ENCODE measurements around the gene UBAP2. TPM values are rescaled to one million over a fixed set of nuclear protein-coding genes. Genes with fewer than 3 reads are reported as not detected.

UBAP2 gene
- total RNA-seq, 1 donor: 33.7 TPM

GRCh38 chr9:33884856-33885701, 163.6 kb downstream of the UBAP2 start:
- DNase-seq (ENCODE audit: low read depth in 2 of 3, low spot score in 2 of 3): no peak

GRCh38 chr9:33881635-33882034, 167.1 kb downstream of the UBAP2 start:
- no peak for DNase-seq (ENCODE audit: low read depth in 2 of 3, low spot score in 2 of 3)

GRCh38 chr9:33880211-33881089, 168.2 kb downstream of the UBAP2 start:
- no peak for DNase-seq (ENCODE audit: low read depth in 2 of 3, low spot score in 2 of 3)

GRCh38 chr9:33878691-33879366, 169.9 kb downstream of the UBAP2 start:
- DNase-seq (ENCODE audit: low read depth in 2 of 3, low spot score in 2 of 3): no peak

GRCh38 chr9:33877727-33878489, 170.8 kb downstream of the UBAP2 start:
- no peak for DNase-seq (ENCODE audit: low read depth in 2 of 3, low spot score in 2 of 3)

Small RNA genes lying within 50 kb of the gene (small RNA-seq; reads per million reads assigned to genes)
- gene RN7SKP114 (not detected), gene SNORD121A (45.2 reads per million, percentile 96 among the genes with 10 or more reads in this experiment), gene SNORD121B (not detected)

Other genes with a start within 250 kb of the UBAP2 start
- 14.0 TPM for gene UBE2R2, start 231.7 kb downstream of the UBAP2 start, total RNA-seq
- gene DCAF12, start 77.8 kb upstream of the UBAP2 start, total RNA-seq: 21.3 TPM
- gene UBAP1, start 130.2 kb upstream of the UBAP2 start, total RNA-seq: 25.3 TPM